B cell (primary cell): ENCODE measurements around the gene MYH11. TPM values are rescaled to one million over a fixed set of nuclear protein-coding genes. Genes with fewer than 3 reads are reported as not detected.
"Not testable (repeated sequence)": the region's sequence is repeated elsewhere in the genome, so short reads cannot be mapped to it uniquely, and the experiment has no call there.

Source experiments
- ATAC-seq: fragments of 200-7000 bp; cut with Tn5 transposase; one replicate; pipeline ENCODE4 v1.10.0; 2021; ENCODE audit warnings: low read depth, mild to moderate bottlenecking, moderate number of reproducible peaks, moderate library complexity
- CTCF ChIA-PET: fragments of 350-600 bp; sonication (Branson Sonifier 250); formaldehyde crosslinking; loops from one replicate; lab custom pipeline; 2021; ENCODE audit warnings: antibody characterized with exemption, inconsistent platforms; lab: Charles Lee
- POLR2A ChIA-PET: fragments of 350-600 bp; sonication (Branson Sonifier 250); formaldehyde crosslinking; loops from one replicate; lab custom pipeline; 2021; ENCODE audit warnings: antibody characterized with exemption; lab: Charles Lee
- DNase-seq: peaks from one replicate; pipeline ENCODE4 v3.0.0; 2013
- H2AFZ ChIP-seq: 2 replicates; pipeline ENCODE4 v1.6.1; 2012; ENCODE audit warnings: mild to moderate bottlenecking, low read depth, low read length; ENCODE audit not compliant: insufficient read depth, poor library complexity, severe bottlenecking
- H3K27ac ChIP-seq, 2 donors: 1 replicate in 1 of 2; 2 replicates in 1 of 2; pipeline ENCODE4 v1.5.1; 2012 to 2013; ENCODE audit warnings: low read length in 2 of 2, mild to moderate bottlenecking in 2 of 2, moderate library complexity in 1 of 2
- H3K27me3 ChIP-seq, 4 experiments: fragments of 200-600 bp in 1 of 4; sonication (generic) in 1 of 4; replicated peaks in 1 of 4; 1 replicate in 2 of 4; 2 replicates in 2 of 4; pipeline versions ENCODE4 v1.6.1 to v1.7.0; 2013 to 2016; ENCODE audit warnings: low read length in 3 of 4, mild to moderate bottlenecking in 2 of 4, mixed read lengths in 1 of 4, moderate library complexity in 1 of 4; ENCODE audit not compliant: insufficient read depth in 4 of 4, control insufficient read depth in 3 of 4; ENCODE audit errors: control extremely low read depth in 1 of 4
- H3K36me3 ChIP-seq, 2 experiments: replicated peaks in 1 of 2; 1 replicate in 1 of 2; 2 replicates in 1 of 2; pipeline versions ENCODE4 v1.6.1 to v1.7.1; 2013; ENCODE audit warnings: low read length in 1 of 2; ENCODE audit not compliant: insufficient read depth in 2 of 2, control insufficient read depth in 1 of 2; ENCODE audit errors: control extremely low read depth in 1 of 2, extremely low read depth in 1 of 2
- H3K4me1 ChIP-seq, 2 donors: fragments of 200-600 bp in 1 of 2; sonication (generic) in 1 of 2; 1 replicate in 1 of 2; 2 replicates in 1 of 2; pipeline versions ENCODE4 v1.5.1 to v1.6.1; 2013 to 2017; ENCODE audit warnings: low read length in 2 of 2; ENCODE audit not compliant: control insufficient read depth in 2 of 2, insufficient read depth in 2 of 2
- H3K4me2 ChIP-seq: replicated peaks from 2 replicates; pipeline ENCODE3; 2012; ENCODE audit warnings: mild to moderate bottlenecking, low read depth, low read length; ENCODE audit not compliant: poor library complexity, severe bottlenecking
- H3K4me3 ChIP-seq, 5 experiments: fragments of 200-600 bp in 1 of 5; sonication (generic) in 1 of 5; 1 replicate in 3 of 5; 2 replicates in 2 of 5; pipeline versions ENCODE4 v1.5.1 to v1.7.0; 2011 to 2016; ENCODE audit warnings: low read length in 4 of 5, mild to moderate bottlenecking in 4 of 5, low read depth in 2 of 5, control low read depth in 1 of 5, moderate library complexity in 1 of 5; ENCODE audit not compliant: insufficient read depth in 1 of 5; ENCODE audit errors: control extremely low read depth in 1 of 5, extremely low read depth in 1 of 5
- H3K79me2 ChIP-seq: fragments of 200-600 bp; sonication (generic); one replicate; pipeline ENCODE4 v1.6.0; 2016; ENCODE audit warnings: low read length; ENCODE audit not compliant: control insufficient read depth, insufficient read depth
- H3K9ac ChIP-seq: fragments of 200-600 bp; sonication (generic); 2 replicates; pipeline ENCODE4 v1.6.1; 2017; ENCODE audit warnings: mild to moderate bottlenecking, low read length, moderate library complexity
- H3K9me3 ChIP-seq, 3 donors: one replicate each; pipeline versions ENCODE4 v1.6.1 to v1.7.1; 2013; ENCODE audit warnings: low read length in 2 of 3; ENCODE audit not compliant: control insufficient read depth in 2 of 3, insufficient read depth in 1 of 3; ENCODE audit errors: control extremely low read depth in 1 of 3
- H4K20me1 ChIP-seq: 2 replicates; pipeline ENCODE4 v1.6.0; 2012; ENCODE audit warnings: mild to moderate bottlenecking, low read length; ENCODE audit not compliant: insufficient read depth, control insufficient read depth, poor library complexity, severe bottlenecking
- H3K27ac Mint-ChIP-seq: one replicate; pipeline ENCODE4 v1.8.0; 2021; ENCODE audit warnings: mixed read lengths
- H3K27me3 Mint-ChIP-seq: one replicate; pipeline ENCODE4 v1.8.0; 2021; ENCODE audit warnings: mixed read lengths
- H3K4me1 Mint-ChIP-seq: one replicate; pipeline ENCODE4 v1.8.0; 2021; ENCODE audit warnings: mixed read lengths
- H3K4me3 Mint-ChIP-seq: one replicate; pipeline ENCODE4 v1.8.0; 2021; ENCODE audit warnings: mixed read lengths
- H3K9me3 Mint-ChIP-seq: one replicate; pipeline ENCODE4 v1.8.0; 2022; ENCODE audit warnings: mixed read lengths; ENCODE audit not compliant: insufficient read depth
- EZH2 ChIP-seq: IDR thresholded peaks from 2 replicates; pipeline ENCODE4 v1.6.1; 2012; ENCODE audit warnings: borderline replicate concordance, low read depth, mild to moderate bottlenecking, moderate library complexity, low read length; ENCODE audit not compliant: insufficient read depth, poor library complexity, severe bottlenecking
- WGBS: methylation state at CpG from one replicate; pipeline ENCODE4 v1.1.5; 2013; ENCODE audit warnings: missing lambda C conversion rate; ENCODE audit not compliant: insufficient coverage; 5-methylcytosine and 5-hydroxymethylcytosine counted together
- intact Hi-C: fragments of 100-400 bp; cut with micrococcal nuclease; formaldehyde crosslinking; loops from one replicate; pipeline ENCODE4 v1.10.0; 2022
- polyA plus RNA-seq: library from polyadenylated mRNA; depleted of rRNA; stranded (reverse); fragments of >200 nt; gene quantifications from 2 replicates; pipeline ENCODE4 v1.2.3, GENCODE V29; 2012
- total RNA-seq, 2 donors: library from RNA; stranded (reverse); fragments of 120-200 nt in 1 of 2; gene quantifications; 1 replicate in 1 of 2; 2 replicates in 1 of 2; pipeline versions ENCODE4 v1.2.3 to v1.2.4, GENCODE V29; 2013 to 2022
- TF ChIP-seq, protein P1 (sequence below): fragments of 200-600 bp; IDR thresholded peaks from one replicate; pipeline ENCODE4 v1.8.0; 2022; ENCODE audit warnings: antibody characterized with exemption, mild to moderate bottlenecking

Gene MYH11
- total and polyA plus RNA-seq, 2 donors (not counting 1 experiment from before 2014, with no cell fraction given) = 0.05 to 0.16 TPM

GRCh38 chr16:15699819-15700218 is 157.0 kb downstream of the MYH11 start:
- no peak overlapping the region for H3K9ac ChIP-seq
- TF ChIP-seq, protein P1, sequence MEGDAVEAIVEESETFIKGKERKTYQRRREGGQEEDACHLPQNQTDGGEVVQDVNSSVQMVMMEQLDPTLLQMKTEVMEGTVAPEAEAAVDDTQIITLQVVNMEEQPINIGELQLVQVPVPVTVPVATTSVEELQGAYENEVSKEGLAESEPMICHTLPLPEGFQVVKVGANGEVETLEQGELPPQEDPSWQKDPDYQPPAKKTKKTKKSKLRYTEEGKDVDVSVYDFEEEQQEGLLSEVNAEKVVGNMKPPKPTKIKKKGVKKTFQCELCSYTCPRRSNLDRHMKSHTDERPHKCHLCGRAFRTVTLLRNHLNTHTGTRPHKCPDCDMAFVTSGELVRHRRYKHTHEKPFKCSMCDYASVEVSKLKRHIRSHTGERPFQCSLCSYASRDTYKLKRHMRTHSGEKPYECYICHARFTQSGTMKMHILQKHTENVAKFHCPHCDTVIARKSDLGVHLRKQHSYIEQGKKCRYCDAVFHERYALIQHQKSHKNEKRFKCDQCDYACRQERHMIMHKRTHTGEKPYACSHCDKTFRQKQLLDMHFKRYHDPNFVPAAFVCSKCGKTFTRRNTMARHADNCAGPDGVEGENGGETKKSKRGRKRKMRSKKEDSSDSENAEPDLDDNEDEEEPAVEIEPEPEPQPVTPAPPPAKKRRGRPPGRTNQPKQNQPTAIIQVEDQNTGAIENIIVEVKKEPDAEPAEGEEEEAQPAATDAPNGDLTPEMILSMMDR = no peak
- no peak for TF ChIP-seq EZH2
- Mint-ChIP-seq H3K9me3 (no peaks in the 10 kb centered on the region), H3K4me1 (peaks cover 6% of the 10 kb centered on the region), H3K27me3 (no peaks in the 10 kb centered on the region), H3K27ac (no peak overlapping the region), H3K4me3 (no peak overlapping the region)
- no peak for ATAC-seq
- no peaks in the 10 kb centered on the region for H3K9me3 ChIP-seq
- ChIA-PET CTCF (interaction anchor here (1.0 kb wide), 2 partner anchors 18 to 275 kb away, joined by 3 to 4 read pairs; no protein-coding TSS in a partner anchor), POLR2A (interaction anchor here (0.7 kb wide), 1 partner anchor 274 kb away, joined by 4 read pairs; no protein-coding TSS in a partner anchor)
- no peak overlapping the region for H2AFZ ChIP-seq
- H3K4me1 ChIP-seq = no peaks in the 10 kb centered on the region
- peaks cover 5% of the 10 kb centered on the region for H3K79me2 ChIP-seq
- no peak overlapping the region for H3K4me2 ChIP-seq
- H3K4me3 ChIP-seq = no peak overlapping the region
- WGBS = 97% methylated on average over 12 of the region's 12 CpGs
- no peak for DNase-seq
- H3K27me3 ChIP-seq = no peaks in the 10 kb centered on the region
- no peak overlapping the region for H3K27ac ChIP-seq
- peaks cover 5% of the 10 kb centered on the region for H4K20me1 ChIP-seq
- intact Hi-C loops = loop anchor here (5.0 kb wide), 1 partner anchor 58 kb away; the partner anchor contains the start of gene MARF1
- H3K36me3 ChIP-seq = peaks cover 0 to 66% of the 10 kb centered on the region in 2 experiments

- Histone ChIP-seq H3K9me3 (no peaks in the 10 kb centered on the region), H3K36me3 (peaks cover 0 to 91% of the 10 kb centered on the region in 2 experiments), H3K79me2 (peaks cover 21% of the 10 kb centered on the region), H3K4me3 (no peak overlapping the region), H4K20me1 (peaks cover 10% of the 10 kb centered on the region), H3K27ac (no peak overlapping the region), H3K4me2 (no peak overlapping the region), H3K4me1 (no peaks in the 10 kb centered on the region), H2AFZ (no peak overlapping the region), H3K9ac (no peak overlapping the region), H3K27me3 (no peaks in the 10 kb centered on the region)
- Mint-ChIP-seq H3K4me1 (no peaks in the 10 kb centered on the region), H3K27ac (no peak overlapping the region), H3K9me3 (no peaks in the 10 kb centered on the region), H3K4me3 (no peak overlapping the region), H3K27me3 (no peaks in the 10 kb centered on the region)
- 96% methylated on average over 5 of the region's 5 CpGs for WGBS
- POLR2A ChIA-PET = no interaction called here
- CTCF ChIA-PET = interaction anchor here (1.4 to 1.8 kb wide), 2 partner anchors 11 to 267 kb away, joined by 5 read pairs; no protein-coding TSS in a partner anchor
- DNase-seq = no peak
- TF ChIP-seq, protein P1 = no peak
- no peak for TF ChIP-seq EZH2
- no peak for ATAC-seq
- intact Hi-C loops = no loop called here
These were observed 162.3 kb downstream of the MYH11 start for GRCh38 chr16:15694499-15694898.

- H2AFZ ChIP-seq, H3K9ac ChIP-seq, H3K27me3 ChIP-seq, H3K9me3 ChIP-seq, DNase-seq, intact Hi-C loops, H3K27me3 Mint-ChIP-seq, H3K4me3 ChIP-seq, H4K20me1 ChIP-seq, H3K4me1 ChIP-seq, H3K4me2 ChIP-seq, ATAC-seq, H3K4me1 Mint-ChIP-seq, H3K4me3 Mint-ChIP-seq, POLR2A ChIA-PET, H3K27ac Mint-ChIP-seq, H3K27ac ChIP-seq, H3K9me3 Mint-ChIP-seq: not testable (repeated sequence)
- WGBS = 86% methylated on average over 1 of the region's 1 CpG
- peaks cover 26% of the 10 kb centered on the region for H3K79me2 ChIP-seq
- CTCF ChIA-PET = interaction anchor here (0.8 to 2.4 kb wide), 3 partner anchors 10 to 266 kb away, joined by 3 to 9 read pairs (median 3); no protein-coding TSS in a partner anchor
- H3K36me3 ChIP-seq = peaks cover 0 to 89% of the 10 kb centered on the region in 2 experiments
These were observed 164.3 kb downstream of the MYH11 start for GRCh38 chr16:15692508-15692907.
